Astrocyte of the cerebellum (primary cell): ENCODE results near the gene NSUN3.

Experiments used
- DNase-seq: peaks from one replicate; pipeline ENCODE4 v3.0.0-alpha.2; 2011; ENCODE audit warnings: low read depth
- H3K4me3 ChIP-seq: 2 replicates; pipeline ENCODE4 v1.5.1; 2011; ENCODE audit warnings: mild to moderate bottlenecking, low read depth, low read length, moderate library complexity
- CTCF ChIP-seq: IDR thresholded peaks from 2 replicates; pipeline ENCODE4 v1.5.1; 2012; ENCODE audit warnings: low read length, low read depth, moderate library complexity, mild to moderate bottlenecking; ENCODE audit errors: missing control alignments
- in situ Hi-C: cut with HindIII; loops from 2 replicates; pipeline ENCODE4 v1.10.0; 2017; ENCODE audit warnings: low sequenced_read_pairs

Gene NSUN3

DNA sequence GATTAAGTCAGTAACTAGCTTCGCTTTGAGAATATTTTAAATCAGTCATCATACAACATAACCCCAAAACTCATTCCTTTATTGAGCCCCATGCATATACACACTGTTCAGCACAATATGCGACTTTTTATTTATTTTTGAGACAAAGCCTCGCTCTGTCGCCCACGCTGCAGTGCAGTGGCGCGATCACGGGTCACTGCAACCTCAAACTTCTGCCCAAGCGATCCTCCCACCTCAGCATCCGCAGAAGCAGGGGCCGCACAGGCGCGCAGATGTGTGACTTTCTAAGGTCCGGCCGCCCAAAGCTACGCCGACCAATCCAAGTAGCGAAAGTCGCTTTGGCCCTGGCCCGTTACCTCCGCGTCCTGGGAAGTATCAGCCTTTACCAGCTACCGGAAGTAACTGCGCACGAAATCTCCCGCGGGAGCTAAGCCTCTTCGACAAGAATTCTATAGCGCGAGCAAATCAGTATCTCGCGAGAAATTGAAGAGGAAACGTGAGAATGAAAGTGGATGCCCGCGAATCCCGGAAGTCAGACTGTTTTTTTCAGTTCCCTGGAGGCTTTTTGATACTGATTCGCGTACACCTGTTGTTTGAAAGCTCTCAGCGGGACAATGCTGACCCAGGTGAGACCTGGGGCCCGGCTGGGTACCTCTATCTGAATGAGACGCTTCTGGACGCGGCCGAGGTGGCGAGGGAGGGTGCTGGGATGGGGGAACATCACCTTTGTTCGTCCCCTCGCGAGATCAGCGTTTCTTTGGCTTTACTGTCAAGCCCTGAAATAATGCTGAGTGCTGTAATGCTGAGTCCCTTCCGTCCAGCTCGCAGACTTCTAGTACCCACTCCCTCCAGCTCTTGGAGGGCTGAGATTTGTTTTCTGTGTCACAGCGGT lies at the start of gene NSUN3, which contains the start of gene DHFR2:
Gene NSUN3 (plus strand): TSS at position 549 of the 892 bp plus-strand sequence. CDS start 66 bp downstream, at position 615.
Gene DHFR2 (minus strand): TSS at position 404 of the 892 bp plus-strand sequence. CDS start 1,405 bp downstream, outside the sequence.
- peak; percentile 95 for DNase-seq
- in situ Hi-C loops, result no loop called here
- H3K4me3 ChIP-seq, result peak within 1 kb of the TSS; percentile 58
- TF ChIP-seq CTCF, result no peak

GRCh38 chr3:94015025-94015424 lies 47.8 kb upstream of the NSUN3 start:
- TF ChIP-seq CTCF, result no peak
- in situ Hi-C loops, result no loop called here
- no peak for DNase-seq
- H3K4me3 ChIP-seq, result no peak overlapping the region

GRCh38 chr3:94019659-94020058 lies 43.2 kb upstream of the NSUN3 start:
- in situ Hi-C loops, result no loop called here
- no peak for DNase-seq
- TF ChIP-seq CTCF, result no peak
- no peak overlapping the region for H3K4me3 ChIP-seq

DNA sequence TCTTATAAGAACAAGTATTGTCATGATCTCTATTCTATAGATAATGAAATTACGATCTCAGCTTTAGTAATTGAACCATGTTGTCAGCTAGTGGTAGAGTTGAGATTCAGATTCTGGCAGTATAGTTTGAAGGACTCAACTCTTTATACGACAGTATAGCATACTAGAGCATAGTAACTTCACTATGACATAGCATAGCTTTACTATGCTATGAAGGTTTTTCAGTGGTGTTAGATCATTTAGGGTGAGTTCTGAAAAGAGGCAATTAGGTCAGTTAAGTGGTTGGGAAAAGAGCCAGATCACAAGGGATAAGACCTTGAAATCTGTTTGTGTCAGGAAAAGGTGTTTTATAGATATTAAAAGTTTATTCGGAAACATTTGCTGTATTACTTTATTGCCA lies 42.6 kb upstream of the NSUN3 start:
- in situ Hi-C loops, result no loop called here
- no peak for DNase-seq
- no peak overlapping the region for H3K4me3 ChIP-seq
- no peak for TF ChIP-seq CTCF

GRCh38 chr3:94024385-94024784 lies 38.5 kb upstream of the NSUN3 start:
- in situ Hi-C loops, result no loop called here
- DNase-seq, result peak; percentile 37
- H3K4me3 ChIP-seq, result no peak overlapping the region
- TF ChIP-seq CTCF, result no peak

DNA sequence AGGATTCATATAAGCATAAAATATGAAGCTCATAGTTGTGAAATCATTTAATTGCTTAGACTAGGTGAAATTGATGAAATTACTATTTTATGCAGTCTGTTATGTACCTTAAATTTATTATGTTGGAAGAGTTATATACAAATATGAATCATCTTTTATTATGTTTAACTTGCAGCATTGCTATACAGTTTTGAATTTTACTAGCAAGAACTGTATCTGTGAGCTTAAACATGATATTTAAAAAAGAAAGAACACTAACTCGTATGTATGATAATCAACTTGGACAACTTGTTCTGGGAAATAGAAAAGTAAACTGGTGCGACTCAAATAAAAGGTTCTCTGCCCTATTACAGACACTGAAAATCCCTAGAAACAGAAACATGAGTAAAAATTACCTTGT lies 36.2 kb upstream of the NSUN3 start:
- H3K4me3 ChIP-seq, result no peak overlapping the region
- DNase-seq, result no peak
- no peak for TF ChIP-seq CTCF
- in situ Hi-C loops, result no loop called here
